Astrocyte (in vitro differentiated cells and primary cell): ENCODE results near the gene FANCI. TPM values are rescaled to one million over a fixed set of nuclear protein-coding genes. Genes with fewer than 3 reads are reported as not detected.

ENCODE experiments used
- DNase-seq: peaks from one replicate; pipeline ENCODE4 v3.0.0-alpha.2; 2010; ENCODE audit warnings: low read depth
- FAIRE-seq: peaks from 2 replicates; lab custom pipeline; 2011; peaks lifted over from hg19 to GRCh38; lab: Jason Lieb, UNC
- H2AFZ ChIP-seq: 2 replicates; pipeline ENCODE4 v1.6.0; 2012; ENCODE audit warnings: low read depth, low read length, inconsistent platforms
- H3K27ac ChIP-seq: 2 replicates; pipeline ENCODE4 v1.5.1; 2011; ENCODE audit warnings: low read depth, low read length, inconsistent platforms
- H3K27me3 ChIP-seq: 2 replicates; pipeline ENCODE4 v1.6.0; 2011; ENCODE audit warnings: low read length, inconsistent platforms; ENCODE audit not compliant: insufficient read depth
- H3K36me3 ChIP-seq: 2 replicates; pipeline ENCODE4 v1.5.1; 2011; ENCODE audit warnings: low read length, inconsistent platforms; ENCODE audit not compliant: insufficient read depth
- H3K4me1 ChIP-seq: 2 replicates; pipeline ENCODE4 v1.5.1; 2011; ENCODE audit warnings: low read length, inconsistent platforms; ENCODE audit not compliant: insufficient read depth
- H3K4me2 ChIP-seq: 2 replicates; pipeline ENCODE4 v1.6.0; 2012; ENCODE audit warnings: low read length, inconsistent platforms
- H3K4me3 ChIP-seq: 2 replicates; pipeline ENCODE4 v1.5.1; 2011; ENCODE audit warnings: low read depth, mild to moderate bottlenecking, low read length, inconsistent platforms; ENCODE audit not compliant: insufficient read depth
- H3K79me2 ChIP-seq: 2 replicates; pipeline ENCODE4 v1.6.0; 2012; ENCODE audit warnings: mild to moderate bottlenecking, low read length, inconsistent platforms; ENCODE audit not compliant: insufficient read depth
- H3K9ac ChIP-seq: 2 replicates; pipeline ENCODE4 v1.6.0; 2012; ENCODE audit warnings: mild to moderate bottlenecking, low read length, inconsistent platforms
- H3K9me3 ChIP-seq: 2 replicates; pipeline ENCODE4 v1.5.1; 2012; ENCODE audit warnings: low read depth, mild to moderate bottlenecking, low read length, inconsistent platforms; ENCODE audit not compliant: insufficient read depth
- H4K20me1 ChIP-seq: 2 replicates; pipeline ENCODE4 v1.6.0; 2012; ENCODE audit warnings: low read length, inconsistent platforms; ENCODE audit not compliant: insufficient read depth
- H3K27ac Mint-ChIP-seq: one replicate; pipeline ENCODE4 v1.8.0; 2021; ENCODE audit warnings: mild to moderate bottlenecking, mixed read lengths; ENCODE audit not compliant: unreplicated experiment
- H3K27me3 Mint-ChIP-seq: one replicate; pipeline ENCODE4 v1.8.0; 2021; ENCODE audit warnings: low read depth, mixed read lengths; ENCODE audit not compliant: unreplicated experiment
- H3K36me3 Mint-ChIP-seq: one replicate; pipeline ENCODE4 v1.8.0; 2021; ENCODE audit warnings: low read depth, mixed read lengths; ENCODE audit not compliant: unreplicated experiment
- H3K4me1 Mint-ChIP-seq: one replicate; pipeline ENCODE4 v1.8.0; 2021; ENCODE audit warnings: low read depth, mixed read lengths; ENCODE audit not compliant: unreplicated experiment
- H3K4me3 Mint-ChIP-seq: one replicate; pipeline ENCODE4 v1.8.0; 2021; ENCODE audit warnings: mild to moderate bottlenecking, moderate library complexity, mixed read lengths; ENCODE audit not compliant: unreplicated experiment
- H3K9me3 Mint-ChIP-seq: one replicate; pipeline ENCODE4 v1.8.0; 2021; ENCODE audit warnings: mild to moderate bottlenecking, mixed read lengths; ENCODE audit not compliant: unreplicated experiment
- CTCF ChIP-seq: IDR thresholded peaks from 2 replicates; pipeline ENCODE4 v1.5.1; 2011; ENCODE audit warnings: low read depth, mild to moderate bottlenecking, inconsistent platforms, low read length, moderate library complexity; ENCODE audit not compliant: insufficient read depth
- EZH2 ChIP-seq: IDR thresholded peaks from 2 replicates; pipeline ENCODE4 v1.6.1; 2012; ENCODE audit warnings: mild to moderate bottlenecking, low read length, inconsistent platforms; ENCODE audit not compliant: insufficient read depth
- total RNA-seq: library from RNA; stranded (reverse); gene quantifications from 2 replicates; pipeline ENCODE4 v1.2.1, GENCODE V29; 2021

The FANCI gene
- total RNA-seq, 1 donor from 2014 or later = 10.6 TPM

DNA sequence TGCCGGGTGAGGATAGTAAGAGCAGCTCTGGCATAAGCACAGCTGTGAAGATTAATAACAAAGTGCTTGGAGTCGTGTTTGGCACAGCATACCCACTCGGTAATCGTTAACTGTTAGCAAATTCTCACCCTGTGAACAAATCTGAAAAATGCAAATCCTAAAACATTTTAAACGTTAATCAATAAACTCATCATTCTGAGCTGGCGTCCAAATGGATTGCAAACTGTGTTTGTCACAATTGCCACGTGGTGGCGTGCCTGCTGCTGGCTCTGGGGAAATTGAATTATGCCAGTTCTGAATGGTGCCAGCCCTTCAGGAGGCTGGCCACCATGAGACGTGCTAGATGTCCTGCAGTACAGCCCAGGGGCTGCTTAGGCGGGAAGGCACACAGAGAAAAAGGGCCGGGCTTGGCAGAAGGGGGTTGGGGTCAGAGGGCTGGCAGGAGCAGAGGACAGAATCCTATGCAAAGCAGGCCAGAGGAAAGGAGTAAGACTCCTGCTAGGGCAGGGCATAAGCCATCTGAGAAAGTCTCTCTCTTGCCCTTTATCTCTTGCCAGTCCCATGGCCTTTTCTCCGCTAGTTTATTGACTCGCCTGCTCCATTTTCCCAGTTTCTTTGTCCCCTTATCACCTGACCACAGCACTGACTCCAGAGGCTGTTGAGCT, 113.0 kb downstream of the FANCI start:
- no peaks in the 10 kb centered on the region for H3K4me1 Mint-ChIP-seq
- peaks cover 67% of the 10 kb centered on the region for H3K27me3 ChIP-seq

DNA sequence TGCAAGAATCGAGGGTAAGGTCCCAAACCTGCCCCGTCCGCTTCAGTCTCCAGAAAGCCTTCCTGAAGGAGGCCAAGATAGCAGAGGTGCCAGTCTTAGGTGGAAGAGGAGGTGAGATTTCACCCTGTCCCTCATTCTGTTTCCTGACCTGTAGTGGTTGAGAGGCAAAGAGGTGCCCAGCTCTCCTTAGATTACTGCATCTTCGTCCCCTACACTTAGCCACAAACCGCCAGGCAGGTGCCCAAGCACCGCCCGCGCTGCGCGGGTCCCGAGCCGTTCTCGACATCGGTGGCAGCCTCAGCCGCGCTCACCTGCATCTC, 114.6 kb downstream of the FANCI start:
- Mint-ChIP-seq H3K4me1 (no peaks in the 10 kb centered on the region), H3K36me3 (no peaks in the 10 kb centered on the region), H3K27ac (no peak overlapping the region), H3K9me3 (peaks cover 3% of the 10 kb centered on the region), H3K27me3 (peaks cover 81% of the 10 kb centered on the region), H3K4me3 (peak overlapping the region; percentile 78)
- no peak overlapping the region for H3K9ac ChIP-seq
- no peaks in the 10 kb centered on the region for H3K4me1 ChIP-seq
- H4K20me1 ChIP-seq = peaks cover 6% of the 10 kb centered on the region
- no peak overlapping the region for H3K27ac ChIP-seq
- peaks cover 77% of the 10 kb centered on the region for H3K27me3 ChIP-seq
- H2AFZ ChIP-seq = peak overlapping the region; percentile 88
- H3K4me2 ChIP-seq = peak overlapping the region; percentile 95
- no peaks in the 10 kb centered on the region for H3K79me2 ChIP-seq
- no peaks in the 10 kb centered on the region for H3K9me3 ChIP-seq
- TF ChIP-seq EZH2 (no peak), CTCF (no peak)
- DNase-seq (no peak), FAIRE-seq (no peak)
- no peaks in the 10 kb centered on the region for H3K36me3 ChIP-seq
- H3K4me3 ChIP-seq = peak overlapping the region; percentile 51

More for the DNA sequence above, 113.0 kb downstream of the FANCI start:
- Mint-ChIP-seq H3K27ac (no peak overlapping the region), H3K36me3 (no peaks in the 10 kb centered on the region), H3K4me3 (no peak overlapping the region), H3K27me3 (peaks cover 81% of the 10 kb centered on the region), H3K9me3 (peaks cover 3% of the 10 kb centered on the region)
- no peaks in the 10 kb centered on the region for H3K4me1 ChIP-seq
- H3K27ac ChIP-seq = no peak overlapping the region
- H3K79me2 ChIP-seq = no peaks in the 10 kb centered on the region
- no peaks in the 10 kb centered on the region for H3K36me3 ChIP-seq
- H4K20me1 ChIP-seq = no peaks in the 10 kb centered on the region
- no peaks in the 10 kb centered on the region for H3K9me3 ChIP-seq
- no peak overlapping the region for H2AFZ ChIP-seq
- DNase-seq (no peak), FAIRE-seq (no peak)
- no peak overlapping the region for H3K9ac ChIP-seq
- H3K4me2 ChIP-seq = no peak overlapping the region
- TF ChIP-seq CTCF = peak; percentile 49
- TF ChIP-seq EZH2 = no peak
- H3K4me3 ChIP-seq = no peak overlapping the region

GRCh38 chr15:89358755-89359439, 115.1 kb downstream of the FANCI start:
- H3K27ac Mint-ChIP-seq = no peak overlapping the region
- FAIRE-seq = no peak
- peak; percentile 32 for DNase-seq
- Histone ChIP-seq H3K36me3 (no peaks in the 10 kb centered on the region), H3K27ac (no peak overlapping the region), H3K4me1 (no peaks in the 10 kb centered on the region), H3K4me2 (peak overlapping the region; percentile 95), H3K9me3 (no peaks in the 10 kb centered on the region), H3K4me3 (peak overlapping the region; percentile 51), H4K20me1 (peaks cover 9% of the 10 kb centered on the region), H2AFZ (peak overlapping the region; percentile 88), H3K79me2 (no peaks in the 10 kb centered on the region), H3K9ac (no peak overlapping the region), H3K27me3 (peaks cover 80% of the 10 kb centered on the region)
- TF ChIP-seq CTCF (peak; percentile 60), EZH2 (peak; percentile 73)
- H3K27me3 Mint-ChIP-seq = peaks cover 82% of the 10 kb centered on the region
- peaks cover 3% of the 10 kb centered on the region for H3K9me3 Mint-ChIP-seq
- no peaks in the 10 kb centered on the region for H3K4me1 Mint-ChIP-seq
- peak overlapping the region; percentile 78 for H3K4me3 Mint-ChIP-seq
- no peaks in the 10 kb centered on the region for H3K36me3 Mint-ChIP-seq
